Measurements from ENCODE around the gene CDON. TPM values are rescaled to one million over a fixed set of nuclear protein-coding genes. Genes with fewer than 3 reads are reported as not detected.

The CDON gene
- total and polyA plus RNA-seq, 2 of the 13 experiments (the other 11 are each of a cell fraction or from before 2014, with no cell fraction given): 9.6 to 12.8 TPM

DNA sequence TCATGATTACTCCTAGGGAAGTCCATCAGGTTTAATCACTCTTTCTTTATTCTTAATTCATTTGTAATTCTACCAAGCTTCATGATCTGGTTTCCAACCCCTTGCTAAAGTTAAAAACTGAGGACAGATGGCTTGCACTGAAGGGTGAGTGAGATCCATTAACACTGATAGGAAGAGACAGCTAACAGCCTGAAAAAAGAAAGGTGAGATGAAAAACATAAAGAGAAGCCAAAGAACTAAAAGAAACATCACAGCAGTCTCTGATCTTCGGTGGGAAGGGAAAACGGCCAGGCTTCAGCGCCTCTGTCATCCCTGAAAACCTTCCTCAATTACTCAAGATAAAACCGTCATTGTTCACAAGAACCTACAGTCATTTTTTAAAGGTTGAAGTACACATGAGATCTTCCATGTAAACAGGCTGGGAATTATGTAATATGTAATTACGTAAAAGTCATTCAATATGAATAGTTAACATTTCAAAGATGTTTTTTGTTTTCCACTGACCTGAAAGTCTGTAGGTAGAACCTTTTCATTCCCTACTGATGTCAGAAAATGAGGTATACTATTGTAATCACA, 75.5 kb downstream of the CDON start (continued):
- 0 out of 2 replicates have a peak, but pooled peaks have one; percentile 47 for TF ChIP-seq ZSCAN9 (CRISPR knock-in tag; IDR thresholded peaks at IDR 0.05; ENCODE audit: borderline replicate concordance)
- TF ChIP-seq, protein P1, sequence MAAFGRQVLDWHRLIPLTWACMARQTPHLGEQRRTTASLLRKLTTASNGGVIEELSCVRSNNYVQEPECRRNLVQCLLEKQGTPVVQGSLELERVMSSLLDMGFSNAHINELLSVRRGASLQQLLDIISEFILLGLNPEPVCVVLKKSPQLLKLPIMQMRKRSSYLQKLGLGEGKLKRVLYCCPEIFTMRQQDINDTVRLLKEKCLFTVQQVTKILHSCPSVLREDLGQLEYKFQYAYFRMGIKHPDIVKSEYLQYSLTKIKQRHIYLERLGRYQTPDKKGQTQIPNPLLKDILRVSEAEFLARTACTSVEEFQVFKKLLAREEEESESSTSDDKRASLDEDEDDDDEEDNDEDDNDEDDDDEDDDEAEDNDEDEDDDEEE (CRISPR knock-in tag; IDR thresholded peaks at IDR 0.05): no peak
- no peak for TF ChIP-seq MTF1 (CRISPR knock-in tag; IDR thresholded peaks at IDR 0.05)
- no peak for TF ChIP-seq ZNF468 (CRISPR knock-in tag; IDR thresholded peaks at IDR 0.05)
- no peak for TF ChIP-seq ZNF709 (CRISPR knock-in tag; IDR thresholded peaks at IDR 0.05)
- TF ChIP-seq RFX1 (IDR thresholded peaks at IDR 0.05): no peak
- no peak for TF ChIP-seq JARID2 (CRISPR knock-in tag; IDR thresholded peaks at IDR 0.05; ENCODE audit: insufficient replicate concordance)
- TF ChIP-seq, protein P2, sequence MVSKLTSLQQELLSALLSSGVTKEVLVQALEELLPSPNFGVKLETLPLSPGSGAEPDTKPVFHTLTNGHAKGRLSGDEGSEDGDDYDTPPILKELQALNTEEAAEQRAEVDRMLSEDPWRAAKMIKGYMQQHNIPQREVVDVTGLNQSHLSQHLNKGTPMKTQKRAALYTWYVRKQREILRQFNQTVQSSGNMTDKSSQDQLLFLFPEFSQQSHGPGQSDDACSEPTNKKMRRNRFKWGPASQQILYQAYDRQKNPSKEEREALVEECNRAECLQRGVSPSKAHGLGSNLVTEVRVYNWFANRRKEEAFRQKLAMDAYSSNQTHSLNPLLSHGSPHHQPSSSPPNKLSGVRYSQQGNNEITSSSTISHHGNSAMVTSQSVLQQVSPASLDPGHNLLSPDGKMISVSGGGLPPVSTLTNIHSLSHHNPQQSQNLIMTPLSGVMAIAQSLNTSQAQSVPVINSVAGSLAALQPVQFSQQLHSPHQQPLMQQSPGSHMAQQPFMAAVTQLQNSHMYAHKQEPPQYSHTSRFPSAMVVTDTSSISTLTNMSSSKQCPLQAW (CRISPR knock-in tag; IDR thresholded peaks at IDR 0.05): no peak
- TF ChIP-seq SMAD9 (CRISPR knock-in tag; IDR thresholded peaks at IDR 0.05): no peak
- no peak for TF ChIP-seq SMAD1 (CRISPR knock-in tag; IDR thresholded peaks at IDR 0.05; ENCODE audit: borderline replicate concordance, low read depth)
- TF ChIP-seq, protein P3, sequence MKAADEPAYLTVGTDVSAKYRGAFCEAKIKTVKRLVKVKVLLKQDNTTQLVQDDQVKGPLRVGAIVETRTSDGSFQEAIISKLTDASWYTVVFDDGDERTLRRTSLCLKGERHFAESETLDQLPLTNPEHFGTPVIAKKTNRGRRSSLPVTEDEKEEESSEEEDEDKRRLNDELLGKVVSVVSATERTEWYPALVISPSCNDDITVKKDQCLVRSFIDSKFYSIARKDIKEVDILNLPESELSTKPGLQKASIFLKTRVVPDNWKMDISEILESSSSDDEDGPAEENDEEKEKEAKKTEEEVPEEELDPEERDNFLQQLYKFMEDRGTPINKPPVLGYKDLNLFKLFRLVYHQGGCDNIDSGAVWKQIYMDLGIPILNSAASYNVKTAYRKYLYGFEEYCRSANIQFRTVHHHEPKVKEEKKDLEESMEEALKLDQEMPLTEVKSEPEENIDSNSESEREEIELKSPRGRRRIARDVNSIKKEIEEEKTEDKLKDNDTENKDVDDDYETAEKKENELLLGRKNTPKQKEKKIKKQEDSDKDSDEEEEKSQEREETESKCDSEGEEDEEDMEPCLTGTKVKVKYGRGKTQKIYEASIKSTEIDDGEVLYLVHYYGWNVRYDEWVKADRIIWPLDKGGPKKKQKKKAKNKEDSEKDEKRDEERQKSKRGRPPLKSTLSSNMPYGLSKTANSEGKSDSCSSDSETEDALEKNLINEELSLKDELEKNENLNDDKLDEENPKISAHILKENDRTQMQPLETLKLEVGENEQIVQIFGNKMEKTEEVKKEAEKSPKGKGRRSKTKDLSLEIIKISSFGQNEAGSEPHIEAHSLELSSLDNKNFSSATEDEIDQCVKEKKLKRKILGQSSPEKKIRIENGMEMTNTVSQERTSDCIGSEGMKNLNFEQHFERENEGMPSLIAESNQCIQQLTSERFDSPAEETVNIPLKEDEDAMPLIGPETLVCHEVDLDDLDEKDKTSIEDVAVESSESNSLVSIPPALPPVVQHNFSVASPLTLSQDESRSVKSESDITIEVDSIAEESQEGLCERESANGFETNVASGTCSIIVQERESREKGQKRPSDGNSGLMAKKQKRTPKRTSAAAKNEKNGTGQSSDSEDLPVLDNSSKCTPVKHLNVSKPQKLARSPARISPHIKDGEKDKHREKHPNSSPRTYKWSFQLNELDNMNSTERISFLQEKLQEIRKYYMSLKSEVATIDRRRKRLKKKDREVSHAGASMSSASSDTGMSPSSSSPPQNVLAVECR (CRISPR knock-in tag; IDR thresholded peaks at IDR 0.05; ENCODE audit: borderline replicate concordance): no peak
- no peak for TF ChIP-seq SMARCC2 (IDR thresholded peaks at IDR 0.05)
- TF ChIP-seq, protein P4, sequence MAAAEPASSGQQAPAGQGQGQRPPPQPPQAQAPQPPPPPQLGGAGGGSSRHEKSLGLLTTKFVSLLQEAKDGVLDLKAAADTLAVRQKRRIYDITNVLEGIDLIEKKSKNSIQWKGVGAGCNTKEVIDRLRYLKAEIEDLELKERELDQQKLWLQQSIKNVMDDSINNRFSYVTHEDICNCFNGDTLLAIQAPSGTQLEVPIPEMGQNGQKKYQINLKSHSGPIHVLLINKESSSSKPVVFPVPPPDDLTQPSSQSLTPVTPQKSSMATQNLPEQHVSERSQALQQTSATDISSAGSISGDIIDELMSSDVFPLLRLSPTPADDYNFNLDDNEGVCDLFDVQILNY (CRISPR knock-in tag; conservative IDR thresholded peaks at IDR 0.05): no peak
- no peak for TF ChIP-seq KDM3A (CRISPR knock-in tag; IDR thresholded peaks at IDR 0.05; ENCODE audit: low read depth)
- TF ChIP-seq, protein P5, sequence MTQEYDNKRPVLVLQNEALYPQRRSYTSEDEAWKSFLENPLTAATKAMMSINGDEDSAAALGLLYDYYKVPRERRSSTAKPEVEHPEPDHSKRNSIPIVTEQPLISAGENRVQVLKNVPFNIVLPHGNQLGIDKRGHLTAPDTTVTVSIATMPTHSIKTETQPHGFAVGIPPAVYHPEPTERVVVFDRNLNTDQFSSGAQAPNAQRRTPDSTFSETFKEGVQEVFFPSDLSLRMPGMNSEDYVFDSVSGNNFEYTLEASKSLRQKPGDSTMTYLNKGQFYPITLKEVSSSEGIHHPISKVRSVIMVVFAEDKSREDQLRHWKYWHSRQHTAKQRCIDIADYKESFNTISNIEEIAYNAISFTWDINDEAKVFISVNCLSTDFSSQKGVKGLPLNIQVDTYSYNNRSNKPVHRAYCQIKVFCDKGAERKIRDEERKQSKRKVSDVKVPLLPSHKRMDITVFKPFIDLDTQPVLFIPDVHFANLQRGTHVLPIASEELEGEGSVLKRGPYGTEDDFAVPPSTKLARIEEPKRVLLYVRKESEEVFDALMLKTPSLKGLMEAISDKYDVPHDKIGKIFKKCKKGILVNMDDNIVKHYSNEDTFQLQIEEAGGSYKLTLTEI (CRISPR knock-in tag; conservative IDR thresholded peaks at IDR 0.05): no peak
- no peak for TF ChIP-seq MIER2 (CRISPR knock-in tag; IDR thresholded peaks at IDR 0.05)
- TF ChIP-seq KDM5A (IDR thresholded peaks at IDR 0.05; ENCODE audit: borderline replicate concordance, low read length): no peak
- no peak for TF ChIP-seq MATR3 (CRISPR knock-in tag; IDR thresholded peaks at IDR 0.05)
- TF ChIP-seq CBX5 (CRISPR knock-in tag; IDR thresholded peaks at IDR 0.05; ENCODE audit: borderline replicate concordance): no peak
- TF ChIP-seq SRY (CRISPR knock-in tag; IDR thresholded peaks at IDR 0.05): no peak
- no peak for TF ChIP-seq GZF1 (CRISPR knock-in tag; IDR thresholded peaks at IDR 0.05)
- TF ChIP-seq, protein P6, sequence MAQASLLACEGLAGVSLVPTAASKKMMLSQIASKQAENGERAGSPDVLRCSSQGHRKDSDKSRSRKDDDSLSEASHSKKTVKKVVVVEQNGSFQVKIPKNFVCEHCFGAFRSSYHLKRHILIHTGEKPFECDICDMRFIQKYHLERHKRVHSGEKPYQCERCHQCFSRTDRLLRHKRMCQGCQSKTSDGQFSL (CRISPR knock-in tag; IDR thresholded peaks at IDR 0.05): no peak

Data from HepG2 (cell line).